GM21717 (cell line): ENCODE data around the gene ITGA1.
A peak's percentile ranks its signal among the peaks of the same experiment; 100 is the strongest.
"Not testable (repeated sequence)": the region's sequence is repeated elsewhere in the genome, so short reads cannot be mapped to it uniquely, and the experiment has no call there.

ENCODE experiments used
- ATAC-seq: cut with Tn5 transposase; IDR thresholded peaks from one replicate; pipeline ENCODE4 v1.9.1; 2021; ENCODE audit warnings: mild to moderate bottlenecking, moderate library complexity; ENCODE audit not compliant: unreplicated experiment

Gene ITGA1

GRCh38 chr5:52947208-52947607, 159.5 kb downstream of the ITGA1 start:
- no peak for ATAC-seq

GRCh38 chr5:52947851-52948250, 160.1 kb downstream of the ITGA1 start:
- ATAC-seq, result no peak

GRCh38 chr5:52948418-52949076, 160.8 kb downstream of the ITGA1 start:
- peak; percentile 99 for ATAC-seq

- ATAC-seq, result no peak
Measured at GRCh38 chr5:52950686-52951085, 163.0 kb downstream of the ITGA1 start.

GRCh38 chr5:52952483-52952882, 164.8 kb downstream of the ITGA1 start:
- ATAC-seq, result no peak

- no peak for ATAC-seq
Measured at GRCh38 chr5:52956014-52956413, 168.3 kb downstream of the ITGA1 start.

GRCh38 chr5:52956915-52957747, 169.4 kb downstream of the ITGA1 start:
- no peak for ATAC-seq

- ATAC-seq, result no peak
Measured at GRCh38 chr5:52961274-52961681, 173.6 kb downstream of the ITGA1 start.

- ATAC-seq, result no peak
Measured at GRCh38 chr5:52963636-52964035, 175.9 kb downstream of the ITGA1 start.

GRCh38 chr5:52964138-52964537, 176.4 kb downstream of the ITGA1 start:
- ATAC-seq, result no peak

GRCh38 chr5:52976157-52976556, 188.4 kb downstream of the ITGA1 start:
- not testable (repeated sequence) for ATAC-seq

- no peak for ATAC-seq
Measured at GRCh38 chr5:52977264-52977897, 189.7 kb downstream of the ITGA1 start.

GRCh38 chr5:52981507-52981906, 193.8 kb downstream of the ITGA1 start:
- no peak for ATAC-seq

GRCh38 chr5:52983731-52984636, 196.3 kb downstream of the ITGA1 start:
- no peak for ATAC-seq

- no peak for ATAC-seq
Measured at GRCh38 chr5:52985306-52985705, 197.6 kb downstream of the ITGA1 start.

GRCh38 chr5:52987711-52988331, 200.1 kb downstream of the ITGA1 start:
- ATAC-seq, result no peak

GRCh38 chr5:52988335-52989024, 200.8 kb downstream of the ITGA1 start:
- ATAC-seq, result peak; percentile 3

GRCh38 chr5:52989025-52989780, 201.5 kb downstream of the ITGA1 start, which contains the start of gene ITGA2:
ITGA2 (plus strand) TSS chr5:52989352; CDS start chr5:52989469, 117 bp downstream.
- ATAC-seq, result peak; percentile 47
